VCaP (cell line): ENCODE results near the gene CAMKK2.
"Not testable (repeated sequence)": the region's sequence is repeated elsewhere in the genome, so short reads cannot be mapped to it uniquely, and the experiment has no call there.

Source experiments
- H3K27ac ChIP-seq: fragments of 450-650 bp; 2 replicates; pipeline ENCODE4 v1.5.1; 2017
- TF ChIP-seq, protein P1 (sequence below): fragments of 450-650 bp; conservative IDR thresholded peaks from 2 replicates; pipeline ENCODE4 v1.5.1; 2017; ENCODE audit warnings: mild to moderate bottlenecking, moderate library complexity

Gene CAMKK2

DNA sequence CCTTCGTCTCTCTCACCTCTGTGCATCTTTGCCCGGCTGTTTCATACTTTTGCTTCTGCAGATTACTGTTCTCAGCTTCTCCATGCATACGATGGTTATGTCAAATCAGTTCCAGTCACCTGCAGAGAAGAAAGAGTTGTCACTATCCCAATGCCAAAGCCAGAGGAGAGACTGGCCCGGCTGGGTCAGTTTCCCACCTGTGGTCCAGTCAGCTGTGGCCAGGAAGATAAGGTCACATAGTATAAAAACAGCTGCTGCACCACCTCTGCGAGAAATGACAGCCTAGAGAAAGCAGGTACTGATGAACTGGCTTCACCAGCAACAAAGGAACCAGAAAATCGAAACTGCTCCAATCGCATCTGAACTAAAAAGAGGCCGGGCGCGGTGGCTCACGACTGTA is 93.0 kb downstream of the CAMKK2 start:
- TF ChIP-seq, protein P1, sequence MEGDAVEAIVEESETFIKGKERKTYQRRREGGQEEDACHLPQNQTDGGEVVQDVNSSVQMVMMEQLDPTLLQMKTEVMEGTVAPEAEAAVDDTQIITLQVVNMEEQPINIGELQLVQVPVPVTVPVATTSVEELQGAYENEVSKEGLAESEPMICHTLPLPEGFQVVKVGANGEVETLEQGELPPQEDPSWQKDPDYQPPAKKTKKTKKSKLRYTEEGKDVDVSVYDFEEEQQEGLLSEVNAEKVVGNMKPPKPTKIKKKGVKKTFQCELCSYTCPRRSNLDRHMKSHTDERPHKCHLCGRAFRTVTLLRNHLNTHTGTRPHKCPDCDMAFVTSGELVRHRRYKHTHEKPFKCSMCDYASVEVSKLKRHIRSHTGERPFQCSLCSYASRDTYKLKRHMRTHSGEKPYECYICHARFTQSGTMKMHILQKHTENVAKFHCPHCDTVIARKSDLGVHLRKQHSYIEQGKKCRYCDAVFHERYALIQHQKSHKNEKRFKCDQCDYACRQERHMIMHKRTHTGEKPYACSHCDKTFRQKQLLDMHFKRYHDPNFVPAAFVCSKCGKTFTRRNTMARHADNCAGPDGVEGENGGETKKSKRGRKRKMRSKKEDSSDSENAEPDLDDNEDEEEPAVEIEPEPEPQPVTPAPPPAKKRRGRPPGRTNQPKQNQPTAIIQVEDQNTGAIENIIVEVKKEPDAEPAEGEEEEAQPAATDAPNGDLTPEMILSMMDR: no peak
- H3K27ac ChIP-seq: no peak overlapping the region

DNA sequence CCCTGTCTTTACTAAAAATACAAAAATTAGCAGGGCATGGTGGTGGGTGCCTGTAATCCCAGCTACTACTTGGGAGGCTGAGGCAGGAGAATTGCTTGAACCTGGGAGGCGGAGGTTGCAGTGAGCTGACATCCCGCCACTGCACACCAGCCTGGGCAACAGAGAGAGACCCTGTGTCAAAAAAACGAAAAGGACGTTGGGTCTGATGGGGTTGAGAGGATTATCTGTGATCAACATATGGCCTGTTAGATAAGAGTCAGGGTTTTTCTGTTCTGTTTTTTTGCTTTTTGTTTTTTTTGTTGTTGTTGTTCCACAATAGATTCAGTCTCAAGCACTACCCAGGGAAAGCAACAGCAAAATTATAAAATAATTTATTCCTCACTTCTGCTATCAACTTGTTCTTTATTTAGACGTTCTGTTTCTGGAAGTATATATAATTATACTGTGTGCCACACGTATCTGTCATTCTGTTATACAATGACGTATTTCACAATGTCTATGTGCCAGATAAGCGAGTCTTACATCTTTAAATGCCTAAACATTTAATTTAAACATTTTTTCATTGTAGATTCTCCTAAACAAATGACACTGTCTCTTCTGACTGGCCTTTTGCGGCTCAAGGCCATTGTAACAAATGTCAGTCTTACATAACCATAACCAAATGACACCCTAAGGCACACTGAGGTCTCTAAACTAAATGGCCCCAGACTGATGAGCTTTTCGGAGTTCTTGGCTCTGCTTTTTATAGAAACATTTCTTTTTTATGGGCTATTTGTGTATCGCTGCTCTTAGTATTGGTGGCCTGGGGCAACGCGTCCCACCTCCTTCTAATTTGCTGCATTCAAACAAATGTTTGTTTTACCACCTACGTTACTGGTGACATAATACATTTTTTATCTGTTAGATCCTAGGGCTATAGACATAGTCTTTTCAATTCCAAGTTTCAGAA is 93.8 kb downstream of the CAMKK2 start:
- TF ChIP-seq, protein P1: no peak
- H3K27ac ChIP-seq: no peak overlapping the region

DNA sequence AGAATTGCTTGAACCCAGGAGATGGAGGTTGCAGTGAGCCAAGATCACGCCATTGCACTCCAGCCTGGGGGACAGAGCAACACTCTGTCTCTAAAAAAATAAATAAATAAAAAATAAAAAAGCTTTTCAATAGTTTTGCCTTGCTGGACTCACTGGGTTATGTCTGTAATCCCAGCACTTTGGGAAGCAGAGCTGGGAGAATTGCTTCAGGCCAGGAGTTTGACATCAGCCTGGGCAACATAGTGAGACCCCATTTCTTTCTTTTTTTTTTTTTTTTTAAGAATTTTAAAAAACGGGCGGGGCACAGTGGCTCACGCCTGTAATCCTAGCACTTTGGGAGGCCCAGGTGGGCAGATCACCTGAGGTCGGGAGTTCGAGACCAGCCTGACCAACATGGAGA is 95.4 kb downstream of the CAMKK2 start:
- not testable (repeated sequence) for H3K27ac ChIP-seq

DNA sequence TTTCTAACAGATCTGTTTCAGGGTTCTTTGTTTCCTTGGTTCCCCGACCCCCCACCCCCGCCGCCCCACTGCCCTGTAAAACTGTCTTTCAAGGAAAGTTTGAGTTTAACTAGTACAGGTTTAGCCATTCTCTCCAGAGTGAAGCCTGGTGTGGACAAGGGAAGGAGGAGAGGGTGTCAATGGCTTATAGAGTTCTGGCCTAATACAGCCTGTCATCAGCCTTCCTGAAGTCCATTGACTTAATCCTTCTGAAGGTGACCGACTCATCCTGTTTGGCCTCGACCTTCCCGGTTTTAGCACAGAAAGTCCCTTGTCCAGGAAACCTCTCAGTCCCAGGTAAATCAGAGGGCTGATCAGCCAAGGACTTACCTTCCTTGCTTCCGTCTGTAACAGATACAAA is 97.6 kb downstream of the CAMKK2 start:
- TF ChIP-seq, protein P1: no peak

GRCh38 chr12:121196902-121197301 is 99.6 kb downstream of the CAMKK2 start:
- H3K27ac ChIP-seq: no peak overlapping the region
- TF ChIP-seq, protein P1: no peak

More for the DNA sequence above, 97.6 kb downstream of the CAMKK2 start:
- no peak overlapping the region for H3K27ac ChIP-seq

DNA sequence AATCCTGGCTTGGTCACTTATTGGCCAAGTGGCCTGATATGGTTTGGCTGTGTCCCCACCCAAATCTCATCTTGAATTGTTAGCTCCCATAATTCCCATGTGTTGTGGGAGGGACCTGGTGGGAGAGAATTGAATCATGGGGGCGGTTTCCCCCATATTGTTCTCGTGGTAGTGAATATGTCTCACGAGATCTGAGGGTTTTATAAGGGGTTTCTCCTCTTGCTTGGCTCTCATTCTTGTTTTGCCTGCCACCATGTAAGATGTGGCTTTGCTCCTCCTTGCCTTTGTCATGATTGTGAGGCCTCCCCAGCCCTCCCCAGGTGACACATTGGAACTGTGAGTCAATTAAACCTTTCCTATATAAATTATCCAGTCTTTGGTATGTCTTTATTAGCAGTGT is 105.4 kb downstream of the CAMKK2 start:
- no peak overlapping the region for H3K27ac ChIP-seq

GRCh38 chr12:121190523-121191031 is 105.9 kb downstream of the CAMKK2 start:
- no peak overlapping the region for H3K27ac ChIP-seq
- TF ChIP-seq, protein P1: no peak

More for the DNA sequence above, 105.4 kb downstream of the CAMKK2 start:
- TF ChIP-seq, protein P1: no peak
